ENCODE measurements around the gene BTF3L4.
"Not testable (repeated sequence)": the region's sequence is repeated elsewhere in the genome, so short reads cannot be mapped to it uniquely, and the experiment has no call there.

BTF3L4 gene

GRCh38 chr1:52056163-52056936 is at the start of gene BTF3L4:
Gene BTF3L4 (plus strand): TSS chr1:52056295. CDS start chr1:52059848, 3,553 bp downstream.
- peak within 1 kb of the TSS; percentile 98 for H3K27ac ChIP-seq
- DNase-seq (ENCODE audit: low read depth, low spot score): peak; percentile 70

DNA sequence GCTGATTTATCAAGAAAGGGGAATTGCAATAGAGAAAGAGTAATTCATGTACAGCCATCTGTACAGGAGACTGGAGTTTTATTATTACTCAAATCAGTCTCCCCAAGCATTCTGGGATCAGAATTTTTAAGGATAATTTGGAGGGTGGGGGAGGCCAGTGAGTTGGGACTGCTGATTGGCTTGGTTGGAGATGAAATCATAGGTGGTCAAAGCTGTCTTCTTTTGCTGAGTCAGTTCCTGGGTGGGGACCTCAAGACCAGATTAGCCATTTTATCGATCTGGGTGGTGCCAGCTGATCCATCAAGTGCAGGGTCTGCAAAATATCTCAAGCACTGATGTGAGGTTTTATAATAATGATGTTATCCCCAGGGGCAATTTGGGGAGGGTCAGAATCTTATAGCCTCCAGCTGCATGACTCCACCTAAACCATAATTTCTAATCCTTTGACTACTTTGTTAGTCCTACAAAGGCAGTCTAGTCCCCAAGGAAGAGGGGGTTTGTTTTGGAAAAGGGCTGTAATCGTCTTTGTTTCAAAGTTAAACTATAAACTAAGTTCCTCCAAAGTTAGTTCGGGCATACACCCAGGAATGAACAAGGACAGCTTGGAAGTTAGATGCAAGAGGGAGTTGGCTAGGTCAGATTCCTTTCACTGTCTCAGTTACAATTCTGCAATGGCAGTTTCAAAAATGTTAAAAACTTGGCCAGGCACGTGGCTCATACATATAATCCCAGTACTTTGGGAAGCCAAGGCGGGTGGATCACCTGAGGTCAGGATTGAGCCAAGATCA is 48.7 kb upstream of the BTF3L4 start:
- no peak for DNase-seq (ENCODE audit: low read depth, low spot score)
- no peak overlapping the region for H3K27ac ChIP-seq

DNA sequence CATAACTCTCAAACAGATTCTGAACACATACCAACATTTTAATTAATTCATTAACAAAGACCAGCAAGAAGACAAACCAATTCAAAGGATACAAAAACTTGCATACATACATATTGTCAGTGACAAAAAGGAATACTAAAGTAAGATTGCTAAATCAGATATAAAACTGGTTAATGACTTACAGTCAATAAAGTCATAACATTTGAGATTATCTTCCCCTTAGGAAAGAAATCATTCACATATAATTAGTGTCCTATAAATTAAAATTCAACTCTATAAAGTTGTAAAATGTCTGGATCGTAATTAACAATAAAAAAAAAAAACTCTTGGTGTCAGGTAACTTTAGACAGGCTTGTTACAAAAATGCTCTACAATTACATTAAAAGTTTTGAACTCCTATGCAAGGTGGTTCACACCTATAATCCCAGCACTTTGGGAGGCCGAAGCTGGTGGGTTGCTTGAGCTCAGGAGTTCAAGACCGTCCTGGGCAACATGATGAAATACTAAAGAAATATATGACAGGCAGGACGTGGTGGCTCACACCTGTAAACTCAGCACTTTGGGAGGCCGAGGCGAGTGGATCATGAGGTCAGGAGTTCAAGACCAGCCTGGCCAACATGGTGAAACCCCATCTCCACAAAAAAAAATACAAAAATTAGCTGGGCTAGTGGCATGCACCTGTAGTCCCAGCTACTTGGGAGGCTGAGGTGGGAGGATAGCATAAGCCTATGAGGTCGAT is 47.9 kb upstream of the BTF3L4 start:
- DNase-seq (ENCODE audit: low read depth, low spot score): no peak
- no peak overlapping the region for H3K27ac ChIP-seq

- DNase-seq (ENCODE audit: low read depth, low spot score): no peak
- no peak overlapping the region for H3K27ac ChIP-seq
Observed at GRCh38 chr1:52022133-52022532, 34.0 kb upstream of the BTF3L4 start.

- DNase-seq (ENCODE audit: low read depth, low spot score): no peak
Observed at GRCh38 chr1:52026278-52026677, 29.8 kb upstream of the BTF3L4 start.

DNA sequence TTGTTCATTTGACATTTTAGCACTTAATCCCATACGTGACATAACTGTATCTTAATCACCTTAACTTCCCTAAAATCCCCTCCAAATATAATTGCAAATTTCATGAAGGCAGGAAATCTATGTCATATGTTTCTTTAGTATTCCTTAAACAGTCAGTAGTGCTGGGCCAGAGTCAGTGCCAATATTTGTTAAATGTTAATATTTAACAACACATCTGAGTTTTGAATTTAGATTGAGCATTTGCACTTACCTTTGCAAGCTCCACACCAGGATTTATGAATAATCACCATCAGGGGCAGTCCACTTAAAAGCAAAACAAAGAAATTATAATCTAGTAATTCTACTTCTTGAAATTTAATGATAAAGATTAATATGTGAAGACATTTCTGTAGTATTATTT is 27.8 kb upstream of the BTF3L4 start:
- no peak overlapping the region for H3K27ac ChIP-seq
- no peak for DNase-seq (ENCODE audit: low read depth, low spot score)

More at GRCh38 chr1:52026278-52026677, 29.8 kb upstream of the BTF3L4 start:
- no peak overlapping the region for H3K27ac ChIP-seq

GRCh38 chr1:52028839-52029238 is 27.3 kb upstream of the BTF3L4 start:
- not testable (repeated sequence) for H3K27ac ChIP-seq; DNase-seq (ENCODE audit: low read depth, low spot score)

DNA sequence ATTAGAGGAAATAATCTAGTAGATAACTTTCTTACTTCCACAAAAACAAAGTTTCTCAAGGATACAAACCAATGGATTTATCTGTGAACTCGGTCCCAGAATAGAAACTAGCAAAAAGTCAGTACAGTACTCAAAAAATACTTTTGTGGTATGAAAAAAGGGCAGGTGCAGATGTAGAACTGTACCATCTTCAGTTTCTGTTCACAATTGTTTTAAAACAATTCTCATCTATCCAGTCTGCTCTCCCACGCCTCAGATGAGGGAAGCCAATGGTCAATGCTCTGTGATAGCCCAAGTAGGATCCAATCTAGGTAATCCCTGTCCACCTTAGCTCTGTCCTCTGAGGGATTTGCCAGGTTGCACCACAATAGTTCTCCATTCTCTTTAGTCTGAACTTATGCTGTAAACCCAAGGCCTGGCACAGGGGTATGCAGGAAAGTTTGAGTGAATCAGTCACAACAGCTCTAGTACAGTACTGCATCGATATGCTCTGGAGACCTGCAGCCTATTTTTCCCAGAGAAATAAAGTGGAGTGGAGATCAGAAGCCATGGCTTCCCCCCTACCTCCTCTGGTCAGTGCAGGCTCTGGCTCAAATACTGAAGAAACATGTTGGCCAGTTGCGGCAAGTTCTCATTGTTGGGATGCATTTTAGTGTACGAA is 23.8 kb upstream of the BTF3L4 start:
- peak overlapping the region; percentile 71 for H3K27ac ChIP-seq
- DNase-seq (ENCODE audit: low read depth, low spot score): no peak

DNA sequence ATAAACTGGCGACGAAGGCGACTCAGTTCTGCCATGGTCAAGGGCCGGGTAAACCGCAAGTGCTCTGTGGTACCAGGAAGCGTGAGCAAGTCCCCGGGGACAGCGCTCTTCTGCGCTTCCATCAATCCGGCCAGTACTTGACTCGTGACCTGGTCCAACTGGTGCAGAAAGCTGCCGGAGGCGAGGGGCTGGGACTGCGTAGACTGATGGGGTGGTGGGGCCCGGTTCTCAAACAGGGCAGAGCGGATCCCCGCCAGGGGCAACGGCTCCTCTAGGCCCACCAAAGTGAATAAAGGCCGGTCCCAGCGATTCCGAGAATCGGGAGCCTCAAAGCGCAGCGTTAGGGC is 23.3 kb upstream of the BTF3L4 start:
- peak overlapping the region; percentile 71 for H3K27ac ChIP-seq
- DNase-seq (ENCODE audit: low read depth, low spot score): no peak

GRCh38 chr1:52033190-52034049 is 22.7 kb upstream of the BTF3L4 start, which contains the start of gene KTI12:
Gene KTI12 (minus strand): TSS chr1:52033810. CDS start chr1:52033761, 49 bp downstream.
- peak within 1 kb of the TSS; percentile 71 for H3K27ac ChIP-seq
- DNase-seq (ENCODE audit: low read depth, low spot score): no peak

DNA sequence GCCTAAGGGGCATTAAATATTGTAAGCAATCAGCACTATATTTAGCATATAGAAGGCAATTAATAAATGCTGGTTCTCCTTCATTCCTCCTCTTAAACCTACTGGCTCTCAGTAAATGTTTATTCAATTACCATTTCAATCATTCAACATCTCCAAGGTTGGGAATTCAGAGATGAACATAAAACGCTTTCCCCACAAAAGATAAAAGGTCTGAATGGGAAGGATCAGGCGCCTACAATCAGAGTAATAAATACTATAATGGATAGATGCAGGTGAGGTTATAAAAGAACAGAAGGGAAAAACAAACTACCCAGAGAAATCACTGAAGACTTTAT is 22.1 kb upstream of the BTF3L4 start:
- H3K27ac ChIP-seq: peak overlapping the region; percentile 71
- DNase-seq (ENCODE audit: low read depth, low spot score): no peak

DNA sequence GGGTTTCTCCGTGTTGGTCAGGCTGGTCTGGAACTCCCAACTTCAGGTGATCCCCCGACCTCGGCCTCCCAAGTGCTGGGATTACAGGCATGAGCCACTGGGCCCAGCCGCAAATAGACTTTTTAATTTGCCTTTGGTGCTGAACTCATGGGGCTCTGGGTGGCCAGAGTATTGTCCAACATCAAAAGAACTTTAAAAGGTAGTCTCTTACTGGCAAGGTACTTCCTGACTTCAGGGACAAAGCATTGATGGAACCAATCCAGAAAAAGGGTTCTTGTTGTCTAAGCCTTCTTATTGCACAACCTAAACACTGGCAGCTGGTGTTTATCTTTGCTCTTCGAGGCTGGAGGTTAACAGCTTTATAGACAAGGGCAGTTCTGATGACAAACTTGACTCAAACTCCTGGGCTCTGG is 18.7 kb upstream of the BTF3L4 start:
- no peak for DNase-seq (ENCODE audit: low read depth, low spot score)
- no peak overlapping the region for H3K27ac ChIP-seq

DNA sequence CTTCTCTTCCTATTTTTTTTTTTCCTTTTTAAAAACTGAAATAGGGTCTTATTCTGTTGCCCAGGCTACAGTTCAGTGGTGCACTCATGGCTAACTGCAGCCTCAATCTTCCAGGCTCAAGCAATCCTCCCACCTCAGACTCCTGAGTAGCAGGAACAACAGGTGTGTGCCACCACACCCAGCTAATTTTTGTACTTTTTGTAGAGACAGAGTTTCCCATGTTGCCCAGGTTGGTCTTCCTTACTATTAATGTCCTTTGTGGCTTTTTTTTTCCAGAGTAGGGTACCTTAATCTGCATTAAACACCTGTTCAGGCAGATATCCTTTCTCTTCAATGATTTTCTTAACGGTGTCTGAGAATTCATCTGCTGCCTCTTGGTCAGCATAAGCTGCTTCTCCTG is 18.2 kb upstream of the BTF3L4 start:
- DNase-seq (ENCODE audit: low read depth, low spot score): no peak
- H3K27ac ChIP-seq: no peak overlapping the region

DNA sequence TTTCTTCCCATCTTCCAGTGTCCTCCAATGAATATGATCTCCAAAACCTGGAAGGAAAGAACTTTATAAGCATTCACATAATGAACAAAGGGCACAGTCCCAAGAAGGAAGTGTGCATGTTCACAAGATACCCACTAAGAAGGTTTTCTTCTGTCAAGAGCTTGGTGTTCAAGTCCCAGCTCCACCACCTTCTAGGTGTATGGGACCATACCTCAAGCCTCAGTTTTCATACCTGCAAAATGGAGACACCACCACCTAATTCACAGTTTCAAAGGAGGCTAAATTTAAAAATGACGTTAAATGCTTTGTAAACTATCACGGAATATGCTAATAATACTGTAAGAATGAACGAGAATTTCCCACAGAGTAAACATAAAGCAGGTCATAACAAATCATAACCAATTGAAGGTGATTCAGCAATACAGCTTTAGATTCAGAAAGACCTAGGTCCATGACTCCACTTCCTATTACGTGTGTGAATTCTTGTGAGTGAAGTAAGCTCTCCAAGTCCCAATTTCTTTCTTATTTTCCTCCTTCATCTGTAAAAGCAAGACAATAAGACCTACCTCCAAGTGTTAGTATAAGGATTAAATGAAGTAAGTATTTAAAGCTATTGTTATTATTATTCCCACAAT is 14.4 kb upstream of the BTF3L4 start:
- peak overlapping the region; percentile 85 for H3K27ac ChIP-seq
- no peak for DNase-seq (ENCODE audit: low read depth, low spot score)

DNA sequence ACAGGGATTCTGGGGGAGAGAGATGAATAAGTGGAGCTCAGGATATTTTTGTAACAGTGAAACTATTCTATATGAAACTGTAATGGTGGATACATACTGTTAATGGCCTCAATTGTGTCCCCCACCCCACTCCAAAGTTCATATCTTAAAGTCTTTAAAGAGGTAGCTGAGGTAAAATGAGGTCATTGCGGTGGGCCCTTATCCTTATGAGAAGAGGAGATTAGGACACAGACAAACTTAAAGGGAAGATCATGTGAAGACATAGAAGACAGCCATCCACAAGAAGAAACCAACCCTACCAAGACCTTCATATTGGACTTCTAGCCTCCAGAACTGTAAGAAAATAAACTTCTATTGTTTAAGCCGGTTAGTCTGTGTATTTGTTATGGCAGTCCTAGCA is 10.9 kb upstream of the BTF3L4 start:
- DNase-seq (ENCODE audit: low read depth, low spot score): no peak
- H3K27ac ChIP-seq: no peak overlapping the region

- H3K27ac ChIP-seq; DNase-seq (ENCODE audit: low read depth, low spot score): not testable (repeated sequence)
Observed at GRCh38 chr1:52045666-52046195, 10.4 kb upstream of the BTF3L4 start.

DNA sequence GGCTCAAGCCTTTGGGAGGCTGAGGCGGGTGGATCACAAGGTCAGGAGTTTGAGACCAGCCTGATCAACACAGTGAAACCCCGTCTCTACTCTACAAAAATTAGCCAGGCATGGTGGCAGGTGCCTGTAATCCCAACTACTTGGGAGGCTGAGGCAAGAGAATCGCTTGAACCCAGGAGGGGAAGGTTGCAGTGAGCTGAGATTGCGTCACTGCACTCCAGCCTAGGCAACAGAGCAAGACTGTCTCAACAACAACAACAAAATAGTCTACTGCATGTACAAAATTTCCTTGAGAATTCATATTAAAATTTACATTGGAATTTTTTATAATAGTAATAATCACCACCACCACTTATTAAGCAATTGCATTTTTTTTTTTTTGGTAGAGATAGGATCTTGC is 6.8 kb upstream of the BTF3L4 start:
- DNase-seq (ENCODE audit: low read depth, low spot score); H3K27ac ChIP-seq: not testable (repeated sequence)

DNA sequence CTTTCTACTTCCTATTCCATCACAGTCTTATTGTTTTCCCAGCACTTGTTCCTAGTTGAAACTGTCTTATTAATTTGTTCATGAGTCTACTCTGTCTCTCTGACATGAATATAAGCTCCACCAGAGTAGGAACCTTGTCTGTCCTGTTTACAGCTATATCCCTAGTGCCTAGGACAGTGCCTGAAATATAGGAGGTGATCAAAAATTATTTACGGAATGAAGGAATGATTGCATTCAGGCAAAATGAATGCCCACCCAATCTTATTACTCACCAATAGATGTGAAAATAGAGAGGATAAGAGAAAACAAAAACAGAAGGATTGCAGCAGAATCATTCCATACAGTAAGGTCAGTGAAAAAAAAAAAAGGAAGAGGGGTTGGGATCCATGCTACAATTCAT is 2.2 kb upstream of the BTF3L4 start:
- peak overlapping the region; percentile 98 for H3K27ac ChIP-seq
- no peak for DNase-seq (ENCODE audit: low read depth, low spot score)
